GM12878 (cell line): ENCODE results near the gene SGMS1. TPM values are rescaled to one million over a fixed set of nuclear protein-coding genes. Genes with fewer than 3 reads are reported as not detected.

Source experiments
- ATAC-seq: fragments of 200-7000 bp; cut with Tn5 transposase; 3 replicates; pipeline ENCODE4 v1.9.1; 2020; ENCODE audit warnings: mild to moderate bottlenecking, moderate library complexity
- BruUV-seq: library from RNA; stranded (reverse); fragments of 400-500 nt; replicated peaks from 2 replicates; lab custom pipeline; 2021; lab: Mats Ljungman, UMichigan
- CTCF ChIA-PET: fragments of 300-600 bp; sonication (Branson Sonifier 250); formaldehyde crosslinking; extraction: SDS; loops from one replicate; lab custom pipeline; 2021; ENCODE audit warnings: inconsistent platforms; lab: Yijun Ruan, JAX
- POLR2A ChIA-PET: fragments of 350-600 bp; formaldehyde crosslinking; extraction: SDS; loops from one replicate; lab custom pipeline; 2021; ENCODE audit warnings: inconsistent platforms; lab: Charles Lee
- RAD21 ChIA-PET: fragments of 300-600 bp; sonication (Branson Sonifier 250); formaldehyde crosslinking; loops from one replicate; lab custom pipeline; 2023; ENCODE audit warnings: antibody characterized with exemption; ENCODE audit not compliant: unreplicated experiment; lab: Charles Lee
- SMC1A ChIA-PET: fragments of 300-600 bp; sonication (Branson Sonifier 250); formaldehyde crosslinking; loops from one replicate; lab custom pipeline; 2023; ENCODE audit not compliant: unreplicated experiment, uncharacterized antibody; lab: Charles Lee
- DNase-seq: peaks from one replicate; pipeline ENCODE4 v3.0.0-alpha.2; 2011; ENCODE audit warnings: low read depth, low spot score
- FAIRE-seq: peaks from 3 replicates; lab custom pipeline; 2011; peaks lifted over from hg19 to GRCh38; lab: Jason Lieb, UNC
- H2AFZ ChIP-seq: 2 replicates; pipeline ENCODE4 v1.6.0; 2011; ENCODE audit warnings: low read depth, low read length, control low read depth; ENCODE audit not compliant: control insufficient read depth
- H3K27ac ChIP-seq: 2 replicates; pipeline ENCODE4 v1.5.1; 2011; ENCODE audit warnings: control low read depth; ENCODE audit not compliant: control insufficient read depth, insufficient read depth
- H3K27me3 ChIP-seq, 2 experiments: replicated peaks in 1 of 2; 2 replicates each; pipeline versions ENCODE4 v1.6.0 to v1.6.1; 2011; ENCODE audit warnings: low read length in 1 of 2; ENCODE audit not compliant: control insufficient read depth in 2 of 2, insufficient read depth in 2 of 2
- H3K36me3 ChIP-seq, 2 experiments: 2 replicates each; pipeline ENCODE4 v1.5.1; 2011; ENCODE audit warnings: low read length in 1 of 2; ENCODE audit not compliant: control insufficient read depth in 2 of 2, insufficient read depth in 2 of 2
- H3K4me1 ChIP-seq: 2 replicates; pipeline ENCODE4 v1.6.1; 2011; ENCODE audit warnings: mild to moderate bottlenecking, low read length, moderate library complexity, mixed read lengths; ENCODE audit not compliant: control insufficient read depth, insufficient read depth
- H3K4me2 ChIP-seq: 2 replicates; pipeline ENCODE4 v1.6.0; 2011; ENCODE audit warnings: control low read depth; ENCODE audit not compliant: control insufficient read depth, insufficient read depth
- H3K4me3 ChIP-seq: fragments of 200-600 bp; sonication (generic); 2 replicates; pipeline ENCODE4 v1.5.1; 2016
- H3K79me2 ChIP-seq: 2 replicates; pipeline ENCODE4 v1.6.0; 2011; ENCODE audit warnings: low read length; ENCODE audit not compliant: control insufficient read depth, insufficient read depth
- H3K9ac ChIP-seq: 2 replicates; pipeline ENCODE4 v1.8.0; 2011; ENCODE audit warnings: low read length, control low read depth, mixed read lengths; ENCODE audit not compliant: control insufficient read depth, insufficient read depth
- H3K9me3 ChIP-seq: replicated peaks from 3 replicates; pipeline ENCODE4 v1.5.1; 2011; ENCODE audit warnings: mild to moderate bottlenecking, low read length; ENCODE audit not compliant: control insufficient read depth, insufficient read depth
- H4K20me1 ChIP-seq: 2 replicates; pipeline ENCODE4 v1.6.0; 2011; ENCODE audit not compliant: control insufficient read depth, insufficient read depth
- GATAD2B ChIP-seq: fragments of 450-650 bp; conservative IDR thresholded peaks from 2 replicates; pipeline ENCODE4 v1.6.1; 2017; ENCODE audit warnings: low read depth, mild to moderate bottlenecking, moderate library complexity
- HDAC6 ChIP-seq: fragments of 200-600 bp; sonication (generic); IDR thresholded peaks from one replicate; pipeline ENCODE4 v1.8.0; 2017; ENCODE audit warnings: antibody characterized with exemption; ENCODE audit not compliant: unreplicated experiment
- NFXL1 ChIP-seq: fragments of 450-650 bp; IDR thresholded peaks from 2 replicates; pipeline ENCODE4 v1.6.1; 2017; ENCODE audit warnings: antibody characterized with exemption, mild to moderate bottlenecking, borderline replicate concordance
- POLR2A ChIP-seq: IDR thresholded peaks from 2 replicates; pipeline ENCODE4 v1.6.1; 2011; ENCODE audit warnings: low read depth, mild to moderate bottlenecking, low read length
- REST ChIP-seq: IDR thresholded peaks from 2 replicates; pipeline ENCODE4 v1.6.1; 2012; ENCODE audit warnings: mild to moderate bottlenecking, low read depth, low read length
- TBL1XR1 ChIP-seq: IDR thresholded peaks from 2 replicates; pipeline ENCODE4 v1.6.1; 2012; ENCODE audit warnings: low read depth, low read length, improper control_type of control experiment
- TCF12 ChIP-seq: IDR thresholded peaks from 2 replicates; pipeline ENCODE4 v1.6.1; 2011; ENCODE audit warnings: low read depth, mild to moderate bottlenecking, low read length
- ZNF217 ChIP-seq: fragments of 450-650 bp; IDR thresholded peaks from 2 replicates; pipeline ENCODE4 v1.6.1; 2017; ENCODE audit warnings: antibody characterized with exemption, mild to moderate bottlenecking
- WGBS: methylation state at CpG from one replicate; pipeline ENCODE4 v1.1.6; 2016; ENCODE audit warnings: low lambda C conversion rate; ENCODE audit not compliant: insufficient replicate concordance, insufficient coverage; ENCODE audit errors: missing lambda C conversion rate; 5-methylcytosine and 5-hydroxymethylcytosine counted together
- in situ Hi-C: fragments of 300-500 bp; cut with MboI; formaldehyde crosslinking; loops from 9 replicates; pipeline ENCODE4 v1.14.3; 2018; ENCODE audit warnings: mixed read lengths
- intact Hi-C: fragments of 100-400 bp; cut with micrococcal nuclease; formaldehyde crosslinking; loops from one replicate; pipeline ENCODE4 v1.14.2; 2022; ENCODE audit not compliant: unreplicated experiment
- polyA plus RNA-seq, 11 experiments: library from polyadenylated mRNA; depleted of rRNA in 4 of 11; unstranded in 6 of 11; stranded (reverse) in 5 of 11; fragments of >200 nt; fragmentation: Nextera tagmentation in 4 of 11; fragmentation: Illumina TruSeq in 1 of 11; extraction: Ambion mirVana in 4 of 11; extraction: Trizol in 1 of 11; gene quantifications; 1 replicate in 1 of 11; 2 replicates in 10 of 11; pipeline versions ENCODE4 v1.2.1 to v1.2.3, GENCODE V29; 2011 to 2016; ENCODE audit warnings: inconsistent platforms in 2 of 11, missing spikeins in 2 of 11, low read depth in 1 of 11
- total RNA-seq, 4 experiments: library from RNA; depleted of rRNA in 3 of 4; stranded (reverse); fragments of >200 nt in 3 of 4; fragmentation: Illumina TruSeq in 1 of 4; extraction: Trizol in 1 of 4; gene quantifications; 2 replicates each; pipeline versions ENCODE4 v1.2.1 to v1.2.3, GENCODE V29; 2013 to 2021

The SGMS1 gene
- total and polyA plus RNA-seq, 10 of the 15 experiments (the other 5 are each of a cell fraction or from before 2014, with no cell fraction given), result 1.4 to 14.5 (median 4.9) TPM

- no TSS peak for BruUV-seq
- ChIA-PET RAD21 (interaction anchor here (2.4 kb wide), 1 partner anchor 19 kb away, joined by 8 read pairs; no protein-coding TSS in a partner anchor), CTCF (interaction anchor here (1.5 kb wide), 1 partner anchor 19 kb away, joined by 3 read pairs; no protein-coding TSS in a partner anchor), SMC1A (interaction anchor here (0.6 to 1.9 kb wide), 3 partner anchors 10 to 18 kb away, joined by 4 to 7 read pairs (median 6); no protein-coding TSS in a partner anchor), POLR2A (interaction anchor here (1.0 to 1.1 kb wide), 2 partner anchors 10 to 19 kb away, joined by 4 to 5 read pairs; no protein-coding TSS in a partner anchor)
- Histone ChIP-seq H3K4me1 (no peaks in the 10 kb centered on the region), H3K27ac (no peak overlapping the region), H4K20me1 (no peaks in the 10 kb centered on the region), H3K36me3 (no peaks in the 10 kb centered on the region), H3K9ac (no peak overlapping the region), H3K79me2 (no peaks in the 10 kb centered on the region), H3K4me3 (no peak overlapping the region), H3K27me3 (no peaks in the 10 kb centered on the region), H3K4me2 (no peak overlapping the region), H2AFZ (no peak overlapping the region), H3K9me3 (no peaks in the 10 kb centered on the region)
- ATAC-seq, result no peak
- TF ChIP-seq NFXL1 (no peak), TBL1XR1 (no peak), HDAC6 (no peak), REST (no peak), POLR2A (no peak), TCF12 (no peak), ZNF217 (no peak), GATAD2B (no peak)
- in situ Hi-C loops, result no loop called here
- 89% methylated on average over 5 of the region's 5 CpGs for WGBS
- intact Hi-C loops, result no loop called here
- no peak for FAIRE-seq
- DNase-seq, result no peak
Observed at GRCh38 chr10:50531388-50532077, 92.2 kb downstream of the SGMS1 start.
